Thyroid gland (tissue), 4 donors: ENCODE data around the gene STXBP3.

Experiments
- CTCF ChIP-seq, 6 experiments: fragments of 200-600 bp in 3 of 6; fragments of 450-650 bp in 3 of 6; sonication (generic) in 3 of 6; IDR thresholded peaks; one replicate each; pipeline ENCODE4 v1.5.1; 2016 to 2019; ENCODE audit warnings: antibody characterized with exemption in 6 of 6, mild to moderate bottlenecking in 2 of 6, inconsistent platforms in 1 of 6, moderate library complexity in 1 of 6
- POLR2A ChIP-seq, 2 donors: fragments of 450-650 bp; IDR thresholded peaks; one replicate each; pipeline ENCODE4 v1.6.1; 2017; ENCODE audit warnings: antibody characterized with exemption in 2 of 2, mild to moderate bottlenecking in 2 of 2, moderate library complexity in 1 of 2

- TF ChIP-seq CTCF (IDR thresholded peaks at IDR 0.05), result no peak
- TF ChIP-seq POLR2A (IDR thresholded peaks at IDR 0.05), result no peak
Measured at GRCh38 chr1:108747898-108748297, 1.4 kb downstream of the STXBP3 start.
